Measurements from ENCODE around the gene HNRNPUL2. TPM values are rescaled to one million over a fixed set of nuclear protein-coding genes. Genes with fewer than 3 reads are reported as not detected.

The HNRNPUL2 gene
- total and polyA plus RNA-seq, 9 of the 15 experiments (the other 6 are each of a cell fraction or from before 2014, with no cell fraction given), result 0.89 to 44.3 (median 15.2) TPM

GRCh38 chr11:62678770-62679696, 48.2 kb downstream of the HNRNPUL2 start, which contains the start of gene UBXN1 (continued):
- no peak for TF ChIP-seq ZBTB26 (CRISPR knock-in tag; IDR thresholded peaks at IDR 0.05)
- no peak for TF ChIP-seq CBX5 (IDR thresholded peaks at IDR 0.05; ENCODE audit: borderline replicate concordance, low read depth)
- TF ChIP-seq ZNF830 (CRISPR knock-in tag; IDR thresholded peaks at IDR 0.05), result no peak
- no peak for TF ChIP-seq PHB2 (IDR thresholded peaks at IDR 0.05; ENCODE audit: low read depth)
- TF ChIP-seq, protein P1, sequence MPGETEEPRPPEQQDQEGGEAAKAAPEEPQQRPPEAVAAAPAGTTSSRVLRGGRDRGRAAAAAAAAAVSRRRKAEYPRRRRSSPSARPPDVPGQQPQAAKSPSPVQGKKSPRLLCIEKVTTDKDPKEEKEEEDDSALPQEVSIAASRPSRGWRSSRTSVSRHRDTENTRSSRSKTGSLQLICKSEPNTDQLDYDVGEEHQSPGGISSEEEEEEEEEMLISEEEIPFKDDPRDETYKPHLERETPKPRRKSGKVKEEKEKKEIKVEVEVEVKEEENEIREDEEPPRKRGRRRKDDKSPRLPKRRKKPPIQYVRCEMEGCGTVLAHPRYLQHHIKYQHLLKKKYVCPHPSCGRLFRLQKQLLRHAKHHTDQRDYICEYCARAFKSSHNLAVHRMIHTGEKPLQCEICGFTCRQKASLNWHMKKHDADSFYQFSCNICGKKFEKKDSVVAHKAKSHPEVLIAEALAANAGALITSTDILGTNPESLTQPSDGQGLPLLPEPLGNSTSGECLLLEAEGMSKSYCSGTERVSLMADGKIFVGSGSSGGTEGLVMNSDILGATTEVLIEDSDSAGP (CRISPR knock-in tag; IDR thresholded peaks at IDR 0.05), result no peak
- no peak for TF ChIP-seq SMARCC2 (IDR thresholded peaks at IDR 0.05; ENCODE audit: low read depth)
- no peak for TF ChIP-seq ZNF79 (CRISPR knock-in tag; IDR thresholded peaks at IDR 0.05; ENCODE audit: low read depth)
- no peak for TF ChIP-seq ZBTB49 (CRISPR knock-in tag; IDR thresholded peaks at IDR 0.05; ENCODE audit: borderline replicate concordance)
- TF ChIP-seq POLR2H (tag; IDR thresholded peaks at IDR 0.05; ENCODE audit: low read depth), result peak; percentile 34; the same call in 1 of the 2 replicates
- no peak for TF ChIP-seq XRCC4 (IDR thresholded peaks at IDR 0.05; ENCODE audit: extremely low read depth, insufficient read depth, insufficient read length)
- no peak for TF ChIP-seq DLX4 (CRISPR knock-in tag; IDR thresholded peaks at IDR 0.05)
- TF ChIP-seq ZMIZ1 (IDR thresholded peaks at IDR 0.05; ENCODE audit: low read depth in 2 of 2, low read length in 2 of 2), result no peak
- TF ChIP-seq ZFP36 (IDR thresholded peaks at IDR 0.05; ENCODE audit: low read depth, low read length, partially characterized antibody), result no peak
- no peak for TF ChIP-seq NCOA4 (IDR thresholded peaks at IDR 0.05; ENCODE audit: partially characterized antibody)
- TF ChIP-seq TAL1 (IDR thresholded peaks at IDR 0.05), result no peak
- TF ChIP-seq XRCC3 (IDR thresholded peaks at IDR 0.05), result no peak
- no peak for TF ChIP-seq HES1 (IDR thresholded peaks at IDR 0.05; ENCODE audit: low read depth)
